ENCODE data around the gene PKD2. TPM values are rescaled to one million over a fixed set of nuclear protein-coding genes. Genes with fewer than 3 reads are reported as not detected.

The PKD2 gene
- total RNA-seq, 5 donors from 2014 or later (not counting 1 experiment from before 2014, with no cell fraction given): 6.8 to 17.4 (median 7.5) TPM

DNA sequence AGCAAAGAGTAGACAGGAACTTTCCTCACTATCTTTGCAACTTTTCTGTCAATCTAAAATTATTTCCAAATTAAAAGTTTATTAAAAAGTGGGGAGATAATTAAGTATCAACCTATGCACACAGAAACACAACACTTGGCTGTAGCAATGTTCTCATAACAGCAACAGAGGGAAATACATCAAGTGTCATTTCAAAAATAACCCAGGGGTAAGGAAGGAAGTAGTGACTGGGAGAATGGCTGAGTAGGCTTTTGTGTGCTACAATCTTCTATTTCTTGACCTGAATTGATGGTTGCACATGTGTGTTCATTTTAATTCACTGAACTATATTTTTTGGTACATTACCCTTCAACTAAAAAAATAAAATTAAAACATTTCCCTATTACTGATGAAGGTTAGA, 83.5 kb downstream of the PKD2 start:
- H3K9me3 Mint-ChIP-seq: no peaks in the 10 kb centered on the region
- H3K27ac Mint-ChIP-seq: no peak overlapping the region
- ATAC-seq (replicated peaks in 1 of 4): no peak
- Histone ChIP-seq H3K4me1 (ENCODE audit: control insufficient read depth in 1 of 2, extremely low read depth in 1 of 2, insufficient read depth in 2 of 2, low read length in 2 of 2) (no peaks in the 10 kb centered on the region), H3K4me3 (ENCODE audit: control insufficient read depth in 1 of 2, extremely low read depth in 1 of 2, low read length in 1 of 2) (no peak overlapping the region), H3K9me3 (no peaks in the 10 kb centered on the region), H3K27ac (ENCODE audit: low read length) (no peak overlapping the region), H3K36me3 (ENCODE audit: control insufficient read depth in 2 of 2, extremely low read depth in 1 of 2, insufficient read depth in 1 of 2, low read length in 1 of 2) (no peaks in the 10 kb centered on the region), H3K27me3 (replicated peaks in 1 of 2; ENCODE audit: control insufficient read depth in 2 of 2, extremely low read depth in 1 of 2, insufficient read depth in 2 of 2, low read length in 1 of 2) (no peaks in the 10 kb centered on the region)
- peaks cover 0 to 3% of the 10 kb centered on the region in 2 donors for H3K27me3 Mint-ChIP-seq
- DNase-seq: no peak
- CTCF ChIA-PET: no interaction called here
- no peaks in the 10 kb centered on the region for H3K4me1 Mint-ChIP-seq
- POLR2A ChIA-PET: no interaction called here
- no peak overlapping the region for H3K4me3 Mint-ChIP-seq
- no peaks in the 10 kb centered on the region for H3K36me3 Mint-ChIP-seq

- Histone ChIP-seq H3K27me3 (replicated peaks in 1 of 2; ENCODE audit: control insufficient read depth in 2 of 2, extremely low read depth in 1 of 2, insufficient read depth in 2 of 2, low read length in 1 of 2) (no peaks in the 10 kb centered on the region), H3K4me3 (ENCODE audit: control insufficient read depth in 1 of 2, extremely low read depth in 1 of 2, low read length in 1 of 2) (no peak overlapping the region), H3K36me3 (ENCODE audit: control insufficient read depth in 2 of 2, extremely low read depth in 1 of 2, insufficient read depth in 1 of 2, low read length in 1 of 2) (no peaks in the 10 kb centered on the region), H3K4me1 (ENCODE audit: control insufficient read depth in 1 of 2, extremely low read depth in 1 of 2, insufficient read depth in 2 of 2, low read length in 2 of 2) (no peaks in the 10 kb centered on the region), H3K27ac (ENCODE audit: low read length) (no peak overlapping the region), H3K9me3 (no peaks in the 10 kb centered on the region)
- no peak for ATAC-seq (replicated peaks in 1 of 4)
- Mint-ChIP-seq H3K27me3 (peaks cover 0 to 3% of the 10 kb centered on the region in 2 donors), H3K4me1 (no peaks in the 10 kb centered on the region), H3K27ac (no peak overlapping the region), H3K36me3 (no peaks in the 10 kb centered on the region), H3K4me3 (no peak overlapping the region), H3K9me3 (no peaks in the 10 kb centered on the region)
- no CpG with 5 or more reads among the region's 3 CpGs for WGBS (ENCODE audit: insufficient coverage)
- CTCF ChIA-PET: no interaction called here
- POLR2A ChIA-PET: no interaction called here
- no peak for DNase-seq
These were observed 83.9 kb downstream of the PKD2 start for GRCh38 chr4:88091378-88091777.

- Mint-ChIP-seq H3K4me3 (no peak overlapping the region), H3K9me3 (no peaks in the 10 kb centered on the region), H3K4me1 (no peaks in the 10 kb centered on the region), H3K27ac (no peak overlapping the region), H3K27me3 (no peaks in the 10 kb centered on the region), H3K36me3 (no peaks in the 10 kb centered on the region)
- Histone ChIP-seq H3K4me1 (ENCODE audit: control insufficient read depth in 1 of 2, extremely low read depth in 1 of 2, insufficient read depth in 2 of 2, low read length in 2 of 2) (no peaks in the 10 kb centered on the region), H3K27ac (ENCODE audit: low read length) (no peak overlapping the region), H3K27me3 (replicated peaks in 1 of 2; ENCODE audit: control insufficient read depth in 2 of 2, extremely low read depth in 1 of 2, insufficient read depth in 2 of 2, low read length in 1 of 2) (no peaks in the 10 kb centered on the region), H3K9me3 (no peaks in the 10 kb centered on the region), H3K4me3 (ENCODE audit: control insufficient read depth in 1 of 2, extremely low read depth in 1 of 2, low read length in 1 of 2) (no peak overlapping the region), H3K36me3 (ENCODE audit: control insufficient read depth in 2 of 2, extremely low read depth in 1 of 2, insufficient read depth in 1 of 2, low read length in 1 of 2) (no peaks in the 10 kb centered on the region)
- WGBS (ENCODE audit: insufficient coverage): 100% methylated on average over 1 of the region's 5 CpGs
- ChIA-PET POLR2A (no interaction called here), CTCF (no interaction called here)
- ATAC-seq (replicated peaks in 1 of 4): no peak
- no peak for DNase-seq
These were observed 86.4 kb downstream of the PKD2 start for GRCh38 chr4:88093874-88094273.

DNA sequence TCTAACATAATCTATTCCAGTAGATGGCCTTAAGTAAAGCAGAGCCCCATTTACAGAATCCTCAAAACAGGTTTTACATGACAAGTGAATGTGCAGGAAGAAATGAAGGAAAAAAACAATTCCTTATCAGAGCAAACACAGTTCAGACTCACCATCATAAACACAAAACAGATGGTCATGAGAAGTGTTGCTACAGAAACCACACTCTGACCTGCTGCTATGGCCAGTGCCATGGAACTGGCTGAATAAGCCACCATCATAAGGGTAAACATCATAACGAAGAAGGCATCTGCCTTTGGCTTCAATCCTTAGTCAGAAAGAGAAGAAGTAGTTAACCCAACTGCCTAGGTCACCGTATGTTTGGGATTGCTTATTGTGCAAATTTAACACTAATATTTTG, 89.9 kb downstream of the PKD2 start:
- Histone ChIP-seq H3K27ac (ENCODE audit: low read length) (no peak overlapping the region), H3K27me3 (replicated peaks in 1 of 2; ENCODE audit: control insufficient read depth in 2 of 2, extremely low read depth in 1 of 2, insufficient read depth in 2 of 2, low read length in 1 of 2) (peaks cover 0 to 5% of the 10 kb centered on the region in 2 experiments), H3K9me3 (no peaks in the 10 kb centered on the region), H3K4me3 (ENCODE audit: control insufficient read depth in 1 of 2, extremely low read depth in 1 of 2, low read length in 1 of 2) (no peak overlapping the region), H3K36me3 (ENCODE audit: control insufficient read depth in 2 of 2, extremely low read depth in 1 of 2, insufficient read depth in 1 of 2, low read length in 1 of 2) (no peaks in the 10 kb centered on the region), H3K4me1 (ENCODE audit: control insufficient read depth in 1 of 2, extremely low read depth in 1 of 2, insufficient read depth in 2 of 2, low read length in 2 of 2) (no peaks in the 10 kb centered on the region)
- POLR2A ChIA-PET: no interaction called here
- H3K36me3 Mint-ChIP-seq: no peaks in the 10 kb centered on the region
- H3K4me3 Mint-ChIP-seq: no peak overlapping the region
- H3K27ac Mint-ChIP-seq: no peak overlapping the region
- no CpG with 5 or more reads among the region's 2 CpGs for WGBS (ENCODE audit: insufficient coverage)
- H3K9me3 Mint-ChIP-seq: no peaks in the 10 kb centered on the region
- no peaks in the 10 kb centered on the region for H3K4me1 Mint-ChIP-seq
- H3K27me3 Mint-ChIP-seq: no peaks in the 10 kb centered on the region
- DNase-seq (no peak), ATAC-seq (replicated peaks in 1 of 4) (no peak)
- CTCF ChIA-PET: no interaction called here

DNA sequence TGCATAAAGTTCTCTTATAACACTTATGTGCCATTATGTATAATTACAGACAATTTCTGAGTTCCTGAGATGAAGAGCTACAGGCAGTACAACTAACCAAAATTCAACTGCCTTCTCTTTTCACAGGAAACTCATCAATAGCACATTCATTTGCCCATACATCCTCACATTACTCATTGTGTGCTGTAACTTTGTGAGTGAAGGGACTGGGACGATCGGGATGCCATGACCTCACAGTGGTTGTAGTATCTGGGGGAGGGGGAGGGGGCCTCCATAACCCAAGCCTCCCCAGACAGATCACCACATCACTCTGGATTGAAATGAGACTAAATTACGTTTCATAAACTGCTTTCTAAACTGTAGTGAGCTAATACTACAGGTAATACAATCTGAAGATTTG, 90.3 kb downstream of the PKD2 start:
- no peaks in the 10 kb centered on the region for H3K27me3 Mint-ChIP-seq
- POLR2A ChIA-PET: no interaction called here
- H3K27me3 ChIP-seq (replicated peaks in 1 of 2; ENCODE audit: control insufficient read depth in 2 of 2, extremely low read depth in 1 of 2, insufficient read depth in 2 of 2, low read length in 1 of 2): peaks cover 0 to 5% of the 10 kb centered on the region in 2 experiments
- no peak overlapping the region for H3K4me3 ChIP-seq (ENCODE audit: control insufficient read depth in 1 of 2, extremely low read depth in 1 of 2, low read length in 1 of 2)
- H3K27ac ChIP-seq (ENCODE audit: low read length): no peak overlapping the region
- no peak overlapping the region for H3K27ac Mint-ChIP-seq
- H3K9me3 Mint-ChIP-seq: no peaks in the 10 kb centered on the region
- no peaks in the 10 kb centered on the region for H3K9me3 ChIP-seq
- no peaks in the 10 kb centered on the region for H3K36me3 ChIP-seq (ENCODE audit: control insufficient read depth in 2 of 2, extremely low read depth in 1 of 2, insufficient read depth in 1 of 2, low read length in 1 of 2)
- CTCF ChIA-PET: no interaction called here
- H3K4me3 Mint-ChIP-seq: no peak overlapping the region
- WGBS (ENCODE audit: insufficient coverage): no CpG with 5 or more reads among the region's 3 CpGs
- no peaks in the 10 kb centered on the region for H3K4me1 Mint-ChIP-seq
- no peak for DNase-seq
- no peaks in the 10 kb centered on the region for H3K4me1 ChIP-seq (ENCODE audit: control insufficient read depth in 1 of 2, extremely low read depth in 1 of 2, insufficient read depth in 2 of 2, low read length in 2 of 2)
- ATAC-seq (replicated peaks in 1 of 4): no peak
- no peaks in the 10 kb centered on the region for H3K36me3 Mint-ChIP-seq

DNA sequence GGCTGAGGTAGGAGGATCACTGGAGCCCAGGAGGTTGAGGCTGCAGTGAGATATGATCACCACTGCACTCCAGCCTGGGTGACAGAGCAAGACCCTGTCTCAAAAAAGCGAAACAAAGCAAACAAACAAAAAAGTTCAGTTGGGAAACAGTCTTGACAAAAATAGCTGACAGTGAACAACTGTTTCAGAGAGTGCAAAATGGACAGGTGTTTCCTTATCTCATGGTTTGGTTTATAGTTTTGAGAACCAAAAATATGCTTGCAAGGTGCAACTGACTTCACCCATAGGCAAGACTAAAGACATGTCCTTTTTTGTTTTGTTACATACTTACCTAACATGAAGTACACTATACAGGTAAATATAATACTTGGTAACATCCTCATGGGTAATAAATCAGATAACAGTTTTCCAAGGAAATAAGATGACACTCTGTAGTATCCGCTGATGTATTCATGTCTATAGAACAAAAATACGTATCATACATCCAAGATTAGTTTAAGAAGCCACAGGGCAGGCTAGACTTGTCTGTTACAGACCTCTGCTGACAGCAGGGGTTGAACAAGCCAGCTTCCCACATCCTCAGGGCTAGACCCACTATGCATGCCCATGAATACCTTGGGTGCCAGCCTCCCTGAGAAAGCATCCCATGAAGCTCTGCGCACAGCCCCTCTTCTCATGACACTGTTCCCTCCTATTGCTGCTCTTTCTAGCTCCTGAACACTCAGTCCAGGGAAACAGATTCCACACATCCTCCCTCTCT, 91.7 kb downstream of the PKD2 start:
- Histone ChIP-seq H3K4me3 (ENCODE audit: control insufficient read depth in 1 of 2, extremely low read depth in 1 of 2, low read length in 1 of 2) (no peak overlapping the region), H3K27ac (ENCODE audit: low read length) (no peak overlapping the region), H3K27me3 (replicated peaks in 1 of 2; ENCODE audit: control insufficient read depth in 2 of 2, extremely low read depth in 1 of 2, insufficient read depth in 2 of 2, low read length in 1 of 2) (peaks cover 0 to 5% of the 10 kb centered on the region in 2 experiments), H3K9me3 (no peaks in the 10 kb centered on the region), H3K36me3 (ENCODE audit: control insufficient read depth in 2 of 2, extremely low read depth in 1 of 2, insufficient read depth in 1 of 2, low read length in 1 of 2) (no peaks in the 10 kb centered on the region), H3K4me1 (ENCODE audit: control insufficient read depth in 1 of 2, extremely low read depth in 1 of 2, insufficient read depth in 2 of 2, low read length in 2 of 2) (no peaks in the 10 kb centered on the region)
- Mint-ChIP-seq H3K4me1 (no peaks in the 10 kb centered on the region), H3K4me3 (no peak overlapping the region), H3K9me3 (no peaks in the 10 kb centered on the region), H3K27me3 (peaks cover 0 to 2% of the 10 kb centered on the region in 2 donors), H3K36me3 (no peaks in the 10 kb centered on the region), H3K27ac (no peak overlapping the region)
- POLR2A ChIA-PET: no interaction called here
- DNase-seq: no peak
- 68% methylated on average over 3 of the region's 4 CpGs for WGBS (ENCODE audit: insufficient coverage)
- CTCF ChIA-PET: interaction anchor here in 1 of 2 donors (0.6 kb wide), 1 partner anchor 52 kb away, joined by 3 read pairs; no protein-coding TSS in a partner anchor
- no peak for ATAC-seq (replicated peaks in 1 of 4)

DNA sequence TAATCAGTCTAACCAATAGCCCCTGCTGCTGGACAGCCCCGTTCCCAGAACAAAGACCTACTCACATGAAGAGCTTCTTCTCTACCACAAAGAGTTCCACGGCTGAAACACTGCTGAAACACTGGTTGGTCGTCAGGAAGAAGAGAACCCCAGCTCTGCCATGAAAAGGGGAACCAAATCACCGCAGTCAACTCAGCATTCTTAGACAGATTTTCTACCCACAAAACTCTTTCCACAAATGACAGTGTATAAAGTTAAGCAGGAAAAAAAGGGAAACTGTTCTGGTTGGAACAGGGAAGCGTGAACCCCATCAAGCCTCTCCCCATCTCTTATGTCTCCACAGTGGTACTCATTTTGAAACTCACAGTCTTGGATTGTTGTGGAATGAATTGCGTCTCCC, 93.7 kb downstream of the PKD2 start:
- no peaks in the 10 kb centered on the region for H3K9me3 Mint-ChIP-seq
- peak in 1 of 35 experiments; percentile 3 for DNase-seq
- H3K36me3 ChIP-seq (ENCODE audit: control insufficient read depth in 2 of 2, extremely low read depth in 1 of 2, insufficient read depth in 1 of 2, low read length in 1 of 2): no peaks in the 10 kb centered on the region
- no peaks in the 10 kb centered on the region for H3K36me3 Mint-ChIP-seq
- H3K4me3 ChIP-seq (ENCODE audit: control insufficient read depth in 1 of 2, extremely low read depth in 1 of 2, low read length in 1 of 2): no peak overlapping the region
- no peak overlapping the region for H3K27ac ChIP-seq (ENCODE audit: low read length)
- CTCF ChIA-PET: no interaction called here
- no peaks in the 10 kb centered on the region for H3K4me1 Mint-ChIP-seq
- 23% methylated on average over 2 of the region's 6 CpGs for WGBS (ENCODE audit: insufficient coverage)
- peaks cover 0 to 2% of the 10 kb centered on the region in 2 donors for H3K27me3 Mint-ChIP-seq
- no peak overlapping the region for H3K27ac Mint-ChIP-seq
- POLR2A ChIA-PET: no interaction called here
- H3K9me3 ChIP-seq: no peaks in the 10 kb centered on the region
- H3K4me3 Mint-ChIP-seq: no peak overlapping the region
- no peak for ATAC-seq (replicated peaks in 1 of 4)
- no peaks in the 10 kb centered on the region for H3K4me1 ChIP-seq (ENCODE audit: control insufficient read depth in 1 of 2, extremely low read depth in 1 of 2, insufficient read depth in 2 of 2, low read length in 2 of 2)
- peaks cover 0 to 5% of the 10 kb centered on the region in 2 experiments for H3K27me3 ChIP-seq (replicated peaks in 1 of 2; ENCODE audit: control insufficient read depth in 2 of 2, extremely low read depth in 1 of 2, insufficient read depth in 2 of 2, low read length in 1 of 2)
